Aorta (tissue), 5 donors: ENCODE results near the gene REEP1. TPM values are rescaled to one million over a fixed set of nuclear protein-coding genes. Genes with fewer than 3 reads are reported as not detected.

Experiments used
- ATAC-seq: fragments of 200-7000 bp; cut with Tn5 transposase; one replicate; pipeline ENCODE4 v1.9.1; 2022; ENCODE audit warnings: moderate library complexity; ENCODE audit not compliant: low FRiP score
- DNase-seq, 2 donors: peaks; one replicate each; pipeline ENCODE4 v3.0.0-alpha.2; 2020
- H3K27ac ChIP-seq, 2 donors: one replicate each; pipeline ENCODE4 v1.5.1; 2013; ENCODE audit warnings: low read length in 2 of 2, mild to moderate bottlenecking in 2 of 2, moderate library complexity in 2 of 2, control low read depth in 1 of 2, inconsistent platforms in 1 of 2, low read depth in 1 of 2
- H3K27me3 ChIP-seq, 2 donors: one replicate each; pipeline ENCODE4 v1.6.1; 2013; ENCODE audit warnings: control low read depth in 1 of 2, low read length in 1 of 2, mild to moderate bottlenecking in 1 of 2, moderate library complexity in 1 of 2; ENCODE audit not compliant: insufficient read depth in 2 of 2, control insufficient read depth in 1 of 2
- H3K36me3 ChIP-seq, 2 donors: one replicate each; pipeline ENCODE4 v1.6.1; 2013; ENCODE audit warnings: control low read depth in 1 of 2, low read length in 1 of 2, mild to moderate bottlenecking in 1 of 2; ENCODE audit not compliant: insufficient read depth in 2 of 2, control insufficient read depth in 1 of 2
- H3K4me1 ChIP-seq, 2 donors: one replicate each; pipeline ENCODE4 v1.6.1; 2013; ENCODE audit warnings: low read length in 2 of 2, control low read depth in 1 of 2, mild to moderate bottlenecking in 1 of 2, moderate library complexity in 1 of 2; ENCODE audit not compliant: insufficient read depth in 2 of 2, control insufficient read depth in 1 of 2
- H3K4me3 ChIP-seq, 2 donors: one replicate each; pipeline ENCODE4 v1.5.1; 2013; ENCODE audit warnings: low read length in 2 of 2, control low read depth in 1 of 2, mild to moderate bottlenecking in 1 of 2
- H3K9me3 ChIP-seq: one replicate; pipeline ENCODE4 v1.6.1; 2013; ENCODE audit warnings: mild to moderate bottlenecking, low read length; ENCODE audit not compliant: control insufficient read depth
- WGBS, 2 donors: extraction: QIAGEN DNeasy Blood & Tissue Kit; methylation state at CpG; one replicate each; pipeline ENCODE4 v1.1.7; 2013; 5-methylcytosine and 5-hydroxymethylcytosine counted together
- intact Hi-C, 2 donors: fragments of 100-400 bp; cut with DNase I; formaldehyde crosslinking; loops; one replicate each; pipeline versions ENCODE4 v1.14.2 to v1.15.0; 2022
- polyA plus RNA-seq, 2 donors: library from polyadenylated mRNA; stranded (reverse); fragments of 200-250 nt; gene quantifications; one replicate each; pipeline ENCODE4 v1.2.3, GENCODE V29; 2013
- total RNA-seq, 2 donors: library from RNA; stranded (reverse); fragmentation: NEBNext Ultra II Directional; extraction: Animal tissue kit (Norgen Biotek cat#: 25700); gene quantifications; one replicate each; pipeline ENCODE4 v1.2.1, GENCODE V29; 2021
- donor health status: healthy with polysubstance abuse.
- donor health status: Bipolar disorder and iron deficiency.
- donor health status: DM: no; HTN: no; CAD: no.
- donor health status: DM: no; HTN: no; CAD: no.
- donor health status: DM: yes; HTN: yes; CAD: no.

The REEP1 gene
- total and polyA plus RNA-seq, 4 donors, result 4.5 to 36.3 (median 10.5) TPM

- H3K4me1 ChIP-seq, result peaks cover 0 to 3% of the 10 kb centered on the region in 2 donors
- intact Hi-C loops, result loop anchor here in 1 of 2 donors (5.0 kb wide), 1 partner anchor 247 kb away; the partner anchor contains the start of gene KDM3A
- 0 to 1% methylated on average over 74 of the region's 74 CpGs for WGBS, 2 donors
Measured at GRCh38 chr2:86195055-86195807, 142.2 kb downstream of the REEP1 start, which contains the start of gene IMMT. Gene IMMT, minus strand, starts transcription at chr2:86195462. Its CDS starts 80 bp downstream, at chr2:86195382.

GRCh38 chr2:86194751-86195054 lies 142.7 kb downstream of the REEP1 start:
- Histone ChIP-seq H3K4me1 (peaks cover 0 to 3% of the 10 kb centered on the region in 2 donors), H3K4me3 (peak overlapping the region; percentile 53 to 68), H3K27ac (peak overlapping the region in 1 of 2 donors; percentile 59), H3K27me3 (no peaks in the 10 kb centered on the region), H3K9me3 (no peaks in the 10 kb centered on the region), H3K36me3 (no peaks in the 10 kb centered on the region)
- WGBS, 2 donors, result 0% methylated on average over 17 of the region's 17 CpGs
- DNase-seq, result peak; percentile 98
- intact Hi-C loops, result loop anchor here in 1 of 2 donors (5.0 kb wide), 2 partner anchors 248 to 577 kb away; partner anchors contain the start of genes KDM3A and USP39
- ATAC-seq, result no peak

More at GRCh38 chr2:86195055-86195807, 142.2 kb downstream of the REEP1 start, which contains the start of gene IMMT:
- Histone ChIP-seq H3K4me3 (peak within 1 kb of the TSS; percentile 68 to 80), H3K27me3 (no peaks in the 10 kb centered on the region), H3K9me3 (no peaks in the 10 kb centered on the region), H3K27ac (peak within 1 kb of the TSS; percentile 71 to 98), H3K36me3 (no peaks in the 10 kb centered on the region)
- ATAC-seq (peak; percentile 96), DNase-seq (peak; percentile 98 to 99)

GRCh38 chr2:86193901-86194567 lies 143.4 kb downstream of the REEP1 start:
- H3K27ac ChIP-seq, result peak overlapping the region in 1 of 2 donors; percentile 54
- H3K36me3 ChIP-seq, result no peaks in the 10 kb centered on the region
- ATAC-seq, result no peak
- no peaks in the 10 kb centered on the region for H3K27me3 ChIP-seq
- 64 to 69% methylated on average over 7 of the region's 7 CpGs for WGBS, 2 donors
- H3K4me1 ChIP-seq, result peaks cover 0 to 3% of the 10 kb centered on the region in 2 donors
- H3K4me3 ChIP-seq, result peak overlapping the region; percentile 53 to 68
- intact Hi-C loops, result loop anchor here in 1 of 2 donors (5.0 kb wide), 1 partner anchor 577 kb away; the partner anchor contains the start of gene USP39
- DNase-seq, result no peak
- no peaks in the 10 kb centered on the region for H3K9me3 ChIP-seq

- ATAC-seq (no peak), DNase-seq (no peak)
- 77 to 78% methylated on average over 7 of the region's 7 CpGs for WGBS, 2 donors
- H3K36me3 ChIP-seq, result no peaks in the 10 kb centered on the region
- H3K27me3 ChIP-seq, result no peaks in the 10 kb centered on the region
- intact Hi-C loops, result loop anchor here in 1 of 2 donors (5.0 kb wide), 1 partner anchor 573 kb away; the partner anchor contains the start of gene USP39
- H3K4me3 ChIP-seq, result no peak overlapping the region
- H3K9me3 ChIP-seq, result no peaks in the 10 kb centered on the region
- peaks cover 2 to 3% of the 10 kb centered on the region in 2 donors for H3K4me1 ChIP-seq
- H3K27ac ChIP-seq, result no peak overlapping the region
Measured at GRCh38 chr2:86189782-86190416, 147.5 kb downstream of the REEP1 start.

GRCh38 chr2:86186431-86186830 lies 151.0 kb downstream of the REEP1 start:
- peaks cover 0 to 2% of the 10 kb centered on the region in 2 donors for H3K4me1 ChIP-seq
- no peaks in the 10 kb centered on the region for H3K9me3 ChIP-seq
- no peak overlapping the region for H3K27ac ChIP-seq
- intact Hi-C loops, result no loop called here
- H3K27me3 ChIP-seq, result no peaks in the 10 kb centered on the region
- DNase-seq (no peak), ATAC-seq (no peak)
- H3K36me3 ChIP-seq, result no peaks in the 10 kb centered on the region
- H3K4me3 ChIP-seq, result no peak overlapping the region

GRCh38 chr2:86185517-86186212 lies 151.8 kb downstream of the REEP1 start:
- Histone ChIP-seq H3K4me3 (no peak overlapping the region), H3K27ac (no peak overlapping the region), H3K27me3 (no peaks in the 10 kb centered on the region), H3K4me1 (peaks cover 0 to 2% of the 10 kb centered on the region in 2 donors), H3K9me3 (no peaks in the 10 kb centered on the region), H3K36me3 (no peaks in the 10 kb centered on the region)
- intact Hi-C loops, result no loop called here
- no peak for DNase-seq
- no peak for ATAC-seq
- 0 to 8% methylated on average over 1 of the region's 1 CpG for WGBS, 2 donors

GRCh38 chr2:86176597-86176996 lies 160.8 kb downstream of the REEP1 start:
- ATAC-seq (no peak), DNase-seq (no peak)
- Histone ChIP-seq H3K4me1 (no peaks in the 10 kb centered on the region), H3K27me3 (no peaks in the 10 kb centered on the region), H3K36me3 (peaks cover 0 to 2% of the 10 kb centered on the region in 2 donors), H3K9me3 (no peaks in the 10 kb centered on the region), H3K4me3 (no peak overlapping the region), H3K27ac (no peak overlapping the region)
- intact Hi-C loops, result no loop called here

- H3K27ac ChIP-seq, result no peak overlapping the region
- WGBS, 2 donors, result 95 to 100% methylated on average over 1 of the region's 1 CpG
- intact Hi-C loops, result no loop called here
- H3K36me3 ChIP-seq, result peaks cover 0 to 2% of the 10 kb centered on the region in 2 donors
- no peaks in the 10 kb centered on the region for H3K27me3 ChIP-seq
- H3K4me1 ChIP-seq, result no peaks in the 10 kb centered on the region
- H3K4me3 ChIP-seq, result no peak overlapping the region
- no peak for DNase-seq
- H3K9me3 ChIP-seq, result no peaks in the 10 kb centered on the region
- ATAC-seq, result no peak
Measured at GRCh38 chr2:86175828-86176227, 161.6 kb downstream of the REEP1 start.
